Glomerular endothelial cell (primary cell): ENCODE measurements around the gene PSMA6. TPM values are rescaled to one million over a fixed set of nuclear protein-coding genes. Genes with fewer than 3 reads are reported as not detected.

ENCODE experiments used
- DNase-seq: peaks from one replicate; pipeline ENCODE4 v3.0.0-alpha.2; 2011; ENCODE audit warnings: low read depth, low spot score; ENCODE audit errors: extremely low read depth
- total RNA-seq: library from RNA; depleted of rRNA; stranded (reverse); fragments of >200 nt; gene quantifications from 2 replicates; pipeline ENCODE4 v1.2.3, GENCODE V29; 2015

The PSMA6 gene
- total RNA-seq, 1 donor from 2014 or later = 249 TPM

DNA sequence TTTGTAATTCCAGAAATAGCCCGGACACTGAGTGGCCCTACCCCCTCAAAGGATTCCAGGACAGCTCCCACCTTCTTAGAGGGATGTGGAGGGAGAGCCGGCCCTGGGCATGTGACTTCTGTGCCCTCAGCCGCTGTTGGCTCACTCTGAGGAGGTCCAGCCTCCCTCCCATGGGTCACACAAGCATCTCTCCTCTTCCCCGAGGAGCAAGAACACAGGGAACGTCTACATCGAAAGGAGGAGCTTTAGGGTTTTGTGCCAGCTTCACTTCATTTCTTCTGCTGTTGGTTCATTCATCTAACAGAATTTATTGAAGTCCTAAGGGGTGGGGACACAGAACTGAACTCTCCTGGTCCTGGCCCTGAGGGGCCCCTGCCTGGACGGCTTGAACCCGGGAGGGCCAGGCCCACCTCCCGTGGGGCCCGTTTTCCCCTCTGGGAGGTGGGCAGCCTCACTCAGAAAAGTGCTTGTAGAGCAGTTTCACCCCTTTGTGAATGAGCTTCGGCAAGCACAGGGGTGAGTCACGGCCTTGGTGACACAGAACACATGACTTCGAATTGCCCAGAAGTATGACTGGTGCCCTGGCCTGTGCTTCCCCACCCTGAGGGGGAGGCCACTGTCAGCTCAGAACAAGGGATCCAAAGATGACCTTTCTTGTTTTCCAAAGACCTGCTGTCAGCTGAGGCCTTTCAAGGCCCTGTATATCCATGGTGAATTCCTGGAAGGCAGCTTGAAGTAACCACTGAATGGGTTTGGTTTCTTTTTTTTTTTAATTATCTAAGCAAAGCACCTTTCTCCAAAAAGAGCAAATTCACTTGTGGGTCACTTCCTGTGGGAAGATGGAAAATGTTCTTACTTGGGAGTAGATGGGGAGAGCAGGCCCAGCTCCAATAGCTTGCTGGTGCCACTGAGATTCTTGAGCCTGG is 73.2 kb downstream of the PSMA6 start:
- DNase-seq = peak; percentile 57

DNA sequence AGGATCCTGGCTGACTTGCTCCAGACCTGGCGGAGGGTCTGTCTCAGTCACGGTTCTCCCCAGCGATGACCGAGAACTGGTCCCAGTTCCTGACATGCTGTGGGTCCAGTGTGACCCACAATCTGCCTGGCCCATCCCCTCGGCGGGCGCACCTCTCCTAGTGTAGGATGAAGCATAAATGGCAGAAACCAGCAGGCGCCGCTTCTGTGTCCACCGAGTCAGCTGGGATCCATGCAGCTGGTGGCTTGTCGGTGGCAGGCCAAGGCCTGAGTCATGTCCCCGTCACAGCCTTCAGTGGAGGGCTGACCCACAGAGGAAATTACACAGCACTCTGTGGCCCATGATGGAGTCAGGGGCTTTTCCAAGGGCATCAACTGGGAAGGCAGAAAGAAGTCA is 73.9 kb downstream of the PSMA6 start:
- no peak for DNase-seq

DNA sequence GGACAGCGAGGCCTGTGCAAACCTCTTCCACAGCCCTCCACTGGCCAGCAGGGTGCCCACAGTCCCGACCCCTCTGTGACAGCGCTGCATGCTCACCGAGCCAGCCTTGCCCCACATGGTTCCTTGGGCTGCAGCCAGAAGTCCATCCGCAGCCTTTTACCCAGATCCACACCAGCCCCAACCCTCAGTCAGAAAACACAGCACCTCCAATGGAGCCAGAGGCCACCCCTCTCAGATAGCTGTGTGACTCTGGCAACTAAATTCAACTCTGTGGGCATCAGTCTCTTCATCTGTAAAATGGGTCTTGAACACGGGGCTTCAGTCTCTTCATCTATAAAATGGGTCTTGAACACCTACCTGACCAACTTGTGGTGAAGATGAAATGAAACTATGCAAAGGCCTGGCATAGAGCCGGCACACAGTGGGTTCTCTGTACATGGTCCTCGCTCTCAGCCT is 74.4 kb downstream of the PSMA6 start:
- DNase-seq = no peak

DNA sequence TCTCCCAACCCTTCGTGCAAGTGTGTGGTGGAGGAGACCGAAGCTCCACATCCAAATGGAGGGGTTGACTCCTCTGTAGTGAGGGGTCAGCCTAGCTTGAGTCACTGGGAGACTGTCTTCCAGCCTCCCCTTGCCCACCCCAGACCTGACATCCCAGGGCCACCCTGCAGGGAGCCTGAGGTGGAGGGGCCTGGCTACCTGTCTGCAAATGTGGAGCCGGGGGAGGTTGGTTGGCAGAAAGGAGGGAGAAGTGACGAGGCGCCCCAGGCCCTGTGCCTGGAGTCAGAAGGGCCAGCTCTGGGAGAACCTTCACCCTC is 74.8 kb downstream of the PSMA6 start:
- no peak for DNase-seq

Other genes starting within 250 kb of the PSMA6 start
- 30.7 and 42.9 TPM in 2 replicates for gene FAM177A1, start 246.1 kb upstream of the PSMA6 start, total RNA-seq
- gene PPP2R3C, start 170.4 kb upstream of the PSMA6 start, total RNA-seq = 30.9 and 31.2 TPM in 2 replicates
- 24.8 and 58.6 TPM in 2 replicates for gene PRORP, start 169.8 kb upstream of the PSMA6 start, total RNA-seq
- gene NFKBIA, start 112.4 kb downstream of the PSMA6 start, total RNA-seq = 108 and 316 TPM in 2 replicates
- not detected in 2 replicates for gene INSM2, start 241.8 kb downstream of the PSMA6 start, total RNA-seq